HG03521 (cell line): ENCODE measurements around the gene OR4D2.
A peak's percentile ranks its signal among the peaks of the same experiment; 100 is the strongest.

Experiments used
- ATAC-seq: cut with Tn5 transposase; IDR thresholded peaks from one replicate; pipeline ENCODE4 v1.9.1; 2021; ENCODE audit warnings: mild to moderate bottlenecking, moderate library complexity; ENCODE audit not compliant: unreplicated experiment

The OR4D2 gene

DNA sequence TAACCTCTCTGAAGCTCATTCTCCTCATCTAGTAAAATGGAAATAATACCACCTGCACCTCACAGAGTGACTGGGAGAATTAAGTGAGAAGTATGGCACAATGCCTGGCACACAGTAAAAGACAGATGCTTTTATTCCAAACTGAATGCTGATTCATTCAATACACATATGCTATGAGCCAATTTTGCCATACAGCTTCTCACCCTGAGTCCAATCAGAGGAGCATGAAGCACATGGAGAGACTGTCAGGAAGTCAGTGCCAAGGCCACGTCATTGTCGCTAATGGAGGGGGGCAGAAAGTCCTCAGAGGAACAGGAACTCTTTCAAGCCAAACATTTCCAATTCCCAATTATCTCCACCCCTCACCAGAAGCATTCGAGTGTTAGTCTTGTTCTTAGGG is 40.7 kb downstream of the OR4D2 start:
- no peak for ATAC-seq

GRCh38 chr17:58208344-58208743 is 41.6 kb downstream of the OR4D2 start:
- no peak for ATAC-seq

DNA sequence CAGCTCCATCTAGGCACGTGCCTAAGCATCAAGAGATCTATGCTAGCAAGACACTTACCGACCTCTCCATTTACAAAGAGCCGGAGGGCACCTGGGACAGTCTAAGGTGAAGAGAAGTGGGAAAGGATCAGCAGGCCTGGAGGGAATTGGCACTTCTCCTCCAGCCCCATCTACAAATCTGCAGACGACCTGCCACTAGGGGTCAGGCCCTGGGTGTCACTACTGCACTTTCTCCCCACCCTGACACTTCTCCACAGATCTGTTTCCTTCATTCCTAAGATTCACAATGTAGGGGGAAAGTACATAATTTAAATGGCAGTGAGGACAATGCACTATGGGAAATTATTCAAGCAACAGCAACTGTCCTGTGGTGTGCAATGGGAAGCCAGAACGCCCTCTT is 44.1 kb downstream of the OR4D2 start:
- no peak for ATAC-seq

DNA sequence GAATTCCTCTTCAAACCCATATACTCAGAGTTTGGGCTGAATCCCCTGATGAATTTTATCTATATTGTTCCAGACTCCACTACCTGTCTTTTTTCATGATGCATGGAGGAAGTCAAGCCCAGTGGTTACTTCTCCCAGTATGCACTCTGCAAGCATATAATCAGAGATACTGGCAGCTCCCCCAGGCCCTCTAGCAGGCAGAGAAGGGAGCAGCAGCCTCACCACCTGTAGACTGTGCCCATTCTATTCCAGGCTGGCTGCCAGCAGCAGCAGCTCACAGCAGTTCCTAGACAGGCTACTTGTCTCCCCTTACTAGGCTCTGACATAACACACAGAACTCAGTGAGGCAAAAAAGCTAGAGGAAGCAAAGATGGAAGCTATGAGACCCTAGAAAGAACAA is 48.9 kb downstream of the OR4D2 start:
- no peak for ATAC-seq

GRCh38 chr17:58217766-58218165 is 51.0 kb downstream of the OR4D2 start:
- no peak for ATAC-seq

- peak; percentile 96 for ATAC-seq
Observed at GRCh38 chr17:58219007-58219788, 52.4 kb downstream of the OR4D2 start, which contains the start of gene MKS1. Gene MKS1 (minus strand): TSS chr17:58219255. CDS start chr17:58219230, 25 bp downstream.

DNA sequence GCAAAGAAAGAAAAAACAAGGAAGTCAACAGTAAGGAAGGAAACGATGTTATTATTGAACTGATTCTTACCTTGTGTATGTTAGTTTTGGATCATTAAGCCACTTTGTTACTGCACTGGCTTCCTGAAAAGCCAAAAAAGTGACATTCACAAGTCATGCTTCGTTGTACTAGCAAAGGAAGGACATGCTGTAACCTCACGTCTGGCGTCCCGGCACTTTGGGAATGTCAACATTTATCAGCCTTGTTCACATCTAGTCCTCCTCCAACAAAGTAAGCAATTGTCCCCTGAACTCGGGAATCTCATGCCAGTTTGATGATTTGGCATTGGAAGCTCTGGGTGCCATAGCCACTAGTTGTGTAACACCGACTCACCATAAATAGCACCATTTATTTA is 53.0 kb downstream of the OR4D2 start:
- ATAC-seq, result no peak
